Stimulated activated CD4-positive, alpha-beta T cell treated with anti-CD3 and anti-CD28 coated beads, Interleukin-1b, Interleukin-23, amount 100 ng/mL, for 24 hours (primary cell): Measurements from ENCODE around the gene PDE4C.
"Not testable (repeated sequence)": the region's sequence is repeated elsewhere in the genome, so short reads cannot be mapped to it uniquely, and the experiment has no call there.

Experiments
- DNase-seq, 4 experiments: peaks; one replicate each; pipeline ENCODE4 v3.0.0-alpha.2; 2020; ENCODE audit warnings: low read depth in 4 of 4, low spot score in 1 of 4

The PDE4C gene

GRCh38 chr19:18224525-18225354 lies 1.5 kb downstream of the PDE4C start:
- peak; percentile 80 to 94 (median 84) for DNase-seq

- DNase-seq: no peak
These were observed 2.2 kb downstream of the PDE4C start for GRCh38 chr19:18223860-18224524.

DNA sequence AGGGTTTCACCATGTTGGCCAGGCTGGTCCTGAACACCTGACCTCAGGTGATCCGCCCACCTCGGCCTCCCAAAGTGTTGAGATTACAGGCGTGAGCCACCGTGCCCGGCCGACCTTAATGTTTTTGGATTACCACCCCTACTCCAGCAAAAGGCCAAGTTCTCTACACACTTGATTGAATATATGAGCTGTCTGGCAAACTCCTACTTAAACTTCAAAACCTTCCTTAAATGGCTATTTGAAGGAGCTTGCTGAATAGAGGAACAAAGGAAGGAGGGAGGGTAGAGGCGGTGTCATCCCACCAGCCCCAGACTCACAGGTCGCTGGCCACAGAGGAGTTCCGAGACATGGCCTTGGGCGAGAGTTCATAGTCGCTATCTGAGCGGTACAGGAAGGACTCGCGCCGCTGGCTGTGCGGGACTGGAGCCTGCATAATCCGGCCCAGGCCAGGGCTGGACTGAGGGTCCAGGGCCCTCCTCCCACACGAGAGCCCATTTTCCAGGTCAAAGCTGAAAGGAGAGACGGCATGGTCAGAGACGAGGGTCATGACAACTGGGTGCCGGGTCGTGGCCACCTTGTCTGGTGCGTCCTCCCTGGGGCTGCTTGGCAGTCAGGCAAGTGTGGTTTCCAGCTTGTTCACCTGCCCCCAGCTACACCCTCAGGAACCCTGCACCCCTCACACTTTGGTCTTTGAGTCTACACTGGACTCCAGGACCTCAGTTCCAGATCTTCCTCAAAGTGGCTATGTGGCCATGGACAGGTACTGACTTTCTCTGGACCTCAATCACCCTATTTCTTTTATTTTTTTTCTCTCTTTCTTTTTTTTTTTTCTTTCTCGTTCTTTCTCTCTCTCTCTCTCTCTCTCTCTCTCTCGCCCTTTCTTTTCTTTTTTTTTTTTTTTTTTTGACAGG lies 4.2 kb downstream of the PDE4C start:
- no peak for DNase-seq

- DNase-seq: no peak
These were observed 5.5 kb downstream of the PDE4C start for GRCh38 chr19:18220632-18221275.

DNA sequence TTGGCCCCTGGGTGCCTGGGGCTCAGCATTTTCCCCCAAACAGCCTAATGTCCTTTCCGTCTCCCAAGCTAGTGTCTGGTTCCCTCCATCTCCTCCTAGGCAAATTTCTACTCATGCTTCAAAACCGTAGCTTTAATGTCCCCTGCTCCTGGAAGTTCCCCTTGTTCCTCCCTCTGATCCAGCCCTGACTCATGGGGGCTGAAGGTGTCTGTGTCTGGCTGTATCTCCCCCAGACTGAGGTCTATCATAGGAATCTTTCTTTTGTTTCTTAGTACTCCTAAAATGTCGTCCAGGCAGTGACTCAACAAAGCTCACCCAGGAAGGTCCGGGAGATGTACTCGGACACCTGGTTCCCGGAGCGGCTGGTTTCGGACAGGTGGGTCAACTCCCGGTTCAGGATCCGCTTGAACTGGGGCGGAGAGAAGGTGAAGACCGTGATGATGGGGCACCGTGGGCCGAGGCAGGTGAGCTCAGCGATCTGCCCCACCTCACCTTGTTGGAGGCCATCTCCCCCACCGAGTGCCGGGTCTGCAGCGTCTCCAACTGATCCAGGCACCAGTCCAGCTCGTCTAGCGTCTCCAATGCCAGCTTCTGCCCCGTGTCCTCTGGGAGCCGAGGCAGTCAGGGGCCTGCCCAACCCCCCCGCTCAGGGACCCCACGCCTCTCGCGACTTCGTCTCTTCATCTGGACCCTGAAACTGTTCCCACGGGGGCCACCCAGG lies 6.2 kb downstream of the PDE4C start:
- no peak for DNase-seq

DNA sequence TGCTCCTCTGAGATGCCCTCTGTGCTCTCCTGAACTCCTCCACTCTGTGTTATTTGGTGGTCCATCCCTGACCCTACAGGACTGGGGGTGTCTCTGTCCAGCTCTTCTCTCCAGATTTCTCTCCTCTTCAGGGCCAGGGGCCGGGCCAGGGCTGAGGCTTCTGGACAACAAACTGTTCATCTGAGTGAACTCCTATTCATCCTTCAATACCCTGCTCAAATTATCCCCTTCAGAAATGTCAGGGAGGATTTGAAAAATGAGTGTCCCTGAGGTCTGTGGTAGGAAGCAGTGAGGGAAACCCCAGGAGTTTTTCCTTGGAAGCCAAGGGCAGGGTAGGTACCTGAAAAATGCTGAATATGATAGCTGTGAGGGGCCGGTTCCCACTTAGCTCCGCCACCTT lies 7.6 kb downstream of the PDE4C start:
- no peak for DNase-seq

DNA sequence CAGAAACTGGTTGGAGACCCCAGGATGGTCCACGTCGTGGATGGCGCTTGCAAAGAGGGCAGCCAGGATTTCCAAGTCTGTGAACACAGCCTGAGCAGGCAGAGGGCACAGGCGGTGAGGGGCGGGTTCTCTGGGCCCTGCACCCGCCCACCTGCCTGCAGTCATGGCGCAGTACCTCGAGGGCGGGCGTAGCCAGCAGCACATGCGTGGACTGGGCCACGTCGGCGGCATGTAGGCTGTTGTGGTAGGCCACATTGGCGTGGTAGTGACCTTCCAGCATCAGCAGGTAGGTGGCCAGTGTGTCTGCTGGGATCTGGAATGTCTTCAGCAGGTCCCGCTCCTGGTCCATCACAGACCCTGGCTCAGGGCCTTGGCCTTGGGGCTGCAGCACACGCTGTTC lies 8.1 kb downstream of the PDE4C start:
- DNase-seq: no peak

GRCh38 chr19:18216789-18217188 lies 9.4 kb downstream of the PDE4C start:
- DNase-seq: no peak

- DNase-seq: no peak
These were observed 11.3 kb downstream of the PDE4C start for GRCh38 chr19:18214779-18215433.

- DNase-seq: no peak
These were observed 14.6 kb downstream of the PDE4C start for GRCh38 chr19:18211683-18212082.

DNA sequence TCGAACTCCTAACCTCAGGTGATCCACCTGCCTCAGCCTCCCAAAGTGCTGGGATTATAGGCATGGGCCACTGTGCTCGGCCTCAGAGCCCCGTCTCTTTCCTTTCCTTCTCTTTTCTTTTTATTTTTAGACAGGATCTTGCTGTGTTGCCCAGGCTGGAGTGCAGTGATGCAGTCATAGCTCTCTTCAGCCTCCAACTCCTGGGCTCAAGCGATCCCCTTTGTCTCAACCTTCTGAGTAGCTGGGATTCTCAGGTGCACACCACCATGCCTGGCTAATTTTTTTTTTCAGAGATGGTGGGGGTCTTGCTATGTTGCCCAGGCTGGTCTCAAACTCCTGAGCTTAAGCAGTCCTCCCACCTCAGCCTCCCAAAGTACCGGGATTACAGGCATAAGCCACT lies 16.3 kb downstream of the PDE4C start:
- DNase-seq: not testable (repeated sequence)

DNA sequence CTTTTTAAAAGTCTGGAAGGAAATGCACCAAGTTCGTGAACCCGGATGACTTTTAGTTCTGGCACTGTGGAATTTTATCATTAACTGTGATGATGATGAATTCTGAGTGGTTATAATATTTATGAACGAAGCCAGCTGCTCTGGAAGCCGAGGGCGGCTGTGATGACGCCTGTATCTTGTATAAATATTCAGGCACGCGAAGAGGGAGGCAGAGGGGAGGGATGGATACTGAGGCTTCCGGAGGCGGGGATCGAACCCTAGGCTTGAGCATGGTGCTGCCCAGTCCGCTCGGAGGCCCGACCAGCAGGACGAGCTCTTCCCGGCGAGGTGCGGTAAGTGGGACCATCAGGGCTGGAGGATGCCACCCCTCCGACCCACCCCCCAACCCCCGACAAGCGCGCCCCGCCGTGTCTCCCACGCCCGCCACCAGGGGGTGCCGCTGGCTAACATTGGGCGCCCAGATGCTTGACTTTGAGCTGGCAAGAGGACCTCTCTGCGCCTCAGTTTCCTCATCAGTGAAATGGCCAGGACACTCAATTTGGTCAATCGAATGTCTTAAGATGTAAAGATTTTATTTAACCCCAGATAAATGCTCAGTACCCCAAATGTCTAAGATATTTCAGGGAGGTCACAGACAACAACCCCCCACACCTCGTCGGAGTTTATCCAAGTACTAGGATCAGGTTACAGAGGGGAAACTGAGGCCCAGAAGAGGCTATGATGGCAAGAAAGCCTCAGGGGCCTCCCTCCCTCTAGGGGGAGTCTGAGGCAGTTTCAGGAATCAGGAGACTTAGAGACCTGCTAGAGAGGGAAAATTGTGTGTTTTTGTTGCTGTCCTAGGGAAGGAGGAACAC lies 17.9 kb downstream of the PDE4C start:
- no peak for DNase-seq

- DNase-seq: no peak
These were observed 20.2 kb downstream of the PDE4C start for GRCh38 chr19:18206018-18206417.

GRCh38 chr19:18205200-18205892 lies 20.9 kb downstream of the PDE4C start:
- DNase-seq: no peak

DNA sequence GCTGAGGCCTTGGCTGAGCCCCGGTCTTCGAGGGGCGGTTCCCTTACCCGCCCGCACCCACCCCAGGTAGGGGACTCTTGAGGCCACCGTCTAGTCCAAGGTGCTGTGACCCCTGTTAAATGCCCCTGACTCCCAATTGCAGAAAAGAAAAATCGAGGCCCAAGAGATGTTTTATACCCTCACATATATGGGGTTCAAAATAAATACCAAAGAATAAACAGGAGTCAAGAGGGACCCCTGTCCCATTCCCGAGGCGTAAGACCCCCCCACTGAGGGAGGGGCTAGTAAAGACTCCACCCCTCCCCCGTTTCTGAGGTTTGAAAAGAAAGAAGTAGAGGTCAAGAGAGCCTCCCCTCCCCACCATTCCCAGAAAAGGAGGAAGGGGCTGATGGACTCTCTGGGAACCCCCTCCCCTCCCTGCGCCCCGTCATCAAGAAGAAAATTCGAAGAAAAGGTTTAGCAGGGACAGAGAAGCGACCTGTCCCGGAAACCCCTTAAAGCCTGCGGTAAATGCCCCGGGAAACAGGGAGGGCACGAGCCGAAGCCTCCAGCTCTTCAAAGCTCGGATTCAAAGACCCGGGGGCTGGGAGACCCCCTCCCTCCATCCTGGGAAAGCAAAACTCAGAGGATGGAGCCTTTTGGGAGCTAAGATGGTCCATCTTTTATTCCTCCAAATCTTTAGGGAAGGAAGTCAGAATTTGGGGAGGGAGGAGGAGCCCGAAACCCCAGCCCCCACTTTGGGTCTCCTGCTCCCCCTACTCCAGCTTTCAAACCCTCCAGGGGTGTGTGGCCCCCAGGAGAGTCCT lies 21.6 kb downstream of the PDE4C start:
- DNase-seq: no peak

DNA sequence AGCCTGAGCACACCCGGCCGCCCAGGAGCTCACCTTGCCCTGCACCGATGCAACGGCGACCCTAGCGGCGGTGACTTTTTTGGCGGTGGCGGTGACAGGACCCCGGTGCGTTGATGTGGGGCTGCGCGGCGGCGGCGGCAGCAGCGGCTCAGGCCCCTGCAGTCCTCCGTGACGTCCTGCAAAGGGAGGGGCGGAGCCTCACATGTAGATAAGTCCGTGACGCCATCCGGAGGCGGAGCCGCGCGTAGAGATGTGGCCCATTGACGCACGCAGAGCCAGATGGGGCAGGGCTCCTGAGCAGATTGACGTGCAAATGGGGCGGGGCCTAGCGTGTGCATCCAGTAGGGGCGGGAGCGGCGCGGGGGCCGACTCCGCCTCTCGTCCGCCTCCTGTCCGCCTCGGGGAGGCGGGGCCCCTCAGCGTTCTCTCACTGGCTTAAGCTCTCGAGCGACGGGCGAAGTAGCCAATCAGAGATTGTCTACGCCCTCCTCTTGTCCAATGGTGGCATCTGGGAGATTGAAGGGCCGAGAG lies 22.3 kb downstream of the PDE4C start, which contains the start of gene RAB3A:
Gene RAB3A (minus strand): TSS at position 180 of the 531 bp plus-strand sequence. CDS start 1,302 bp downstream, outside the sequence.
- peak; percentile 97 to 100 (median 98) for DNase-seq

GRCh38 chr19:18203408-18203862 lies 22.8 kb downstream of the PDE4C start:
- DNase-seq: peak in 1 of 4 experiments; percentile 37
